ENCODE data around the gene ADAM19.

Gene ADAM19

GRCh38 chr5:157542282-157543000, 33.1 kb downstream of the ADAM19 start:
- no peak for DNase-seq (ENCODE audit: low spot score)

GRCh38 chr5:157541447-157542118, 34.0 kb downstream of the ADAM19 start:
- DNase-seq (ENCODE audit: low spot score), result peak; percentile 17

- peak; percentile 12 for DNase-seq (ENCODE audit: low spot score)
Measured at GRCh38 chr5:157540707-157541446, 34.7 kb downstream of the ADAM19 start.

DNA sequence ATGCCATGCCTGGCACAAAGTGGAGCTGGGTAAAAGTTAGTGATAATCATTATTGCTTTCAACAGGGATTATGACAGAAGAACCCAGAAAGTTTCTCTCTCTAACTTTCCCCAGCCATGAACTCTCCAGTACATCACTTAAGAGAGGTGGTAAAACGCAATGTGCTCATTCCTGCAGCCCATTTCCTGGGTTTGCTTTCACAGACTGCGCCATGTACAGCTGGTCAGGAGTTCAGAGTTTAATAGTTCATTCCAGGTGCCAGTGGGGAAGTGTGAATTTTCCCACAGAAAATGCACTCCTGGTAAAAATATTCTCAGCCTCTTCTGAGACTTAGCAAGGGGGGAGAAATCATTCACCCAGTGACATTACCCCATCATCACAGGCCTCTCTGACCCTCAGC, 35.5 kb downstream of the ADAM19 start:
- DNase-seq (ENCODE audit: low spot score), result no peak

- no peak for DNase-seq (ENCODE audit: low spot score)
Measured at GRCh38 chr5:157539503-157540022, 36.0 kb downstream of the ADAM19 start.

DNA sequence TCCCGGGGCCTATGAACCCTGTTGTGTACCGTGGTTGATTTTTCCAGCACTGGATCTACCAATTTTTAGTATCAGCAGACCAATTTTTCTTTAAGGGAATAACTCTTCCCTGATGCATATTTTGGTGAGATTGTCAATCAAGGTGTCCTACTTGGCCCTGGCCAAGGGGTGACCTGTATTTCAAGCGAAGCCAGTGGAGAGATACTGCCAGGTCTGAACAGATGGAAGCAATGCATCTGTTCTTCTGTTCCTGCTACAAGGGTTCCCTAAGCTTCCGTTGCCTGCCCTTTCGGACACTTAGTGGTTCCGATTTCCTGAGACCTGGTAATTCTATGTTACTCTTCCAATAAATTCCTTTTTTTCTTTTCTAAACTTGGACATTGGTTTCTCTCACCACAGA, 37.3 kb downstream of the ADAM19 start:
- no peak for DNase-seq (ENCODE audit: low spot score)

- DNase-seq (ENCODE audit: low spot score), result no peak
Measured at GRCh38 chr5:157535042-157535865, 40.3 kb downstream of the ADAM19 start.

- DNase-seq (ENCODE audit: low spot score), result no peak
Measured at GRCh38 chr5:157533011-157533481, 42.5 kb downstream of the ADAM19 start.

DNA sequence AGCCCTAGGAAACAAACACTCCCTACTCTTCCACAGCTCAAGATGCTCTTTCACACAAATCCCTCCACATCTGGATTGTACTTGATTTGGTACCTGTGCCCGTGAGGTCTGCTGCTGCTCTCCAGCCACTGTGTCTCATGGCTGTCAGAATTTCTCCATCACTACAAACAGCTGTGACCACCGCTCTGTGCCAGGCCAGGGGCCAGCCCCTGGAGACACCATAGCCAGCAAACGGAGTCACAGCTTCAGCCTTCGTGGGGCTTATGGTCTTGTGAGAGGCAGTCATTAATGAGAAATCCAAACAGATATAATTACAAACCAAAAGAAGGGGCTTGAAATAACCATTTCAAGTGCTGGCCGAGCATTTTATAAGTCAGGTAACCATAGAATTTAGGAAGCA, 43.6 kb downstream of the ADAM19 start:
- no peak for DNase-seq (ENCODE audit: low spot score)

- DNase-seq (ENCODE audit: low spot score), result no peak
Measured at GRCh38 chr5:157530226-157530972, 45.2 kb downstream of the ADAM19 start.

DNA sequence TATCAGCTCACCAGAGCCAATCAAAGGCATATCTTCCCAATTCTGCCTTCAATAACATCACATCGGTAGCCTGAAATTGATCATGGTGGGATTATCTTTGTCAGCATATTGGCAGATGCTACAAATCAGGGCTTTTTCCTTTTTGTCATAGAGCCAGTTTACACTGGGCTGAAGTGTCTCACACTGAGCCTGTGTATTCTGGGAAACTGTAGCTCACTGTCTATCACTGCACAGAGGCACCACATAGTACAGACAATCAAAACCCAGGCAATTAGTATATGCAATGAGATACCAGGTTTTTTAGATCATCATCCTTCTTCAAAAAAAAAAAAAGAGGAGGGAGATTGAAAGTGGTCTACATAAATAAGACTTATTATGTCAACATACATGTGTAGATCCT, 46.6 kb downstream of the ADAM19 start:
- DNase-seq (ENCODE audit: low spot score), result no peak

DNA sequence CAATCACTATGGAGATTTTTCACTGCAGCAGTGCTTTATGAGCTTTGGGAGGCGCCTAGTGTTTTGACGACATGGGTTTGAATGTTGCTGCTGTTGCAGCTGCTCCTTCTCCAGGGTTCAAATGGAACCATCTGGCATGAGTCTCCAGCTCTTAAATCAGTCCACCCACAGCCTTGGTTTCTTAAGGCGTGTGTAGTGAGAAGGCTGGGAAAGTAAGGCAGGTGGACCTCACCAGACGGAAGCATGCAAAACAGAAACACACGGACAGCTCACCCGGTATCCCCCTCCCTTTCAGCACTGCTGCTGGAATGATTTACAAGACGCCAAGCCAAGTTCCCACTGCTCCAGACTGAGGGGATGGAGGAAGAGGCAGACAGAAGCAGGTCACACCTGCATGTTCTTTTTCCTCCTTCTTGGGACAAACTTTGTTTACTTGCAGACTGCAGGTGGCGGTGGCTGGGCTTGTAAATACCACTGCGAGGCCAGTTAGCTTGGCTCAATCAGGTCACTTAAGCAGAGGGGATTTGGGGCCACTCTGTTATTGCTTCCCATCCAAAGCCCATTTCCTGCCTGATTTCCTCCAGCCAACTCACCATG, 47.4 kb downstream of the ADAM19 start:
- DNase-seq (ENCODE audit: low spot score), result no peak

DNA sequence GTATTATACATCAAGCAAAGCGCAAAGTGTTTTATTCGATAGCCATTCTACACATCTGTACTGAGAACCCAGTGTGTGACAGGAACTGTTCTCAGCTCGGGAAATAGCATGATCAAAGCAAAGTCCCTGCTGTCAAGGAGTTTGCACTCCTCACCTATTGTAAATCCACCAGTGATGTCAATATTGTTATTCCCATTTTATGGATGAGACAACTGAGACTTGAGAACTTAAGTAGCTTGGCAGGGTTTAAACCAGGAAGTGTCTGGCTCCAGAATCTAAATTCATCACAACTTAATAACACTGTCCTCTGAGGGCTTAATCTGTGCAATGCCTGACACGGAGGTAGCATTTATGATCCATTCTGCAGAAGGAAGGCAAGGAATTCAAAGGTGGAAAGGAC, 50.7 kb downstream of the ADAM19 start:
- DNase-seq (ENCODE audit: low spot score), result no peak

DNA sequence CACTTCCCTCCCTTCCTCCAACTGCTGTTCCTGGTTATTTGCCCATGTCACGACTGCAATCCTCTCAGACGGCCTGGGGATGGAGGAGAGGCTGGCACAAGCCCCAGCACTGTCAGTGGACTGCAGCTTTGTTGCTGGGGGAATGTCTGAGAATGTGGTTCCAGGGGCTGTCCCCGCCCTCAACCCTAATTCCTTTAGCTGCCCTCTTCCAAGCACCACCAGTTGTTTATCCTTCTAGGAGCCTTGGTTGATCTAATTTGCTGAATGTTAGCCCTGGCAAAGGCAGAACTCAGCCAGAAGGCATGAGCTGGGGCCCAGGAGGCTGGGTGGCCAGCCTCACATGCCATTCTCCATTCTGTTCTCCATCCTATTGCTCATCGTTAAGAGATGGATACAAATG, 51.6 kb downstream of the ADAM19 start:
- no peak for DNase-seq (ENCODE audit: low spot score)

DNA sequence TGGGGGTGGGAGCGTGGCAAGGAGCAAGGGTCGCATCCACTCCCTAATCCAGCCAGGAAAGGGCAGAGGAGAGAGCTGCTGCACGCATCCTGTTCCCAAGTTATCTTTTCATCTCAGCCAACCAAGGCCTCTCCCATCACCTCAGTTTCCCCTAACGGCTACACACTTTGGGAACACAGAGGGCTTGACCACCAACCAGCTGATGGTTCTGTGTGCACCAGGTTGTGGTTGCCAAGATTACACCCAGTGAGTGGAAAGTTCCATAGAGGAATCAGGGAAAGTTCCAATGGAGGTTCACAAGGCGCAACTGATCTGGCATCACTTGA, 53.9 kb downstream of the ADAM19 start:
- no peak for DNase-seq (ENCODE audit: low spot score)

DNA sequence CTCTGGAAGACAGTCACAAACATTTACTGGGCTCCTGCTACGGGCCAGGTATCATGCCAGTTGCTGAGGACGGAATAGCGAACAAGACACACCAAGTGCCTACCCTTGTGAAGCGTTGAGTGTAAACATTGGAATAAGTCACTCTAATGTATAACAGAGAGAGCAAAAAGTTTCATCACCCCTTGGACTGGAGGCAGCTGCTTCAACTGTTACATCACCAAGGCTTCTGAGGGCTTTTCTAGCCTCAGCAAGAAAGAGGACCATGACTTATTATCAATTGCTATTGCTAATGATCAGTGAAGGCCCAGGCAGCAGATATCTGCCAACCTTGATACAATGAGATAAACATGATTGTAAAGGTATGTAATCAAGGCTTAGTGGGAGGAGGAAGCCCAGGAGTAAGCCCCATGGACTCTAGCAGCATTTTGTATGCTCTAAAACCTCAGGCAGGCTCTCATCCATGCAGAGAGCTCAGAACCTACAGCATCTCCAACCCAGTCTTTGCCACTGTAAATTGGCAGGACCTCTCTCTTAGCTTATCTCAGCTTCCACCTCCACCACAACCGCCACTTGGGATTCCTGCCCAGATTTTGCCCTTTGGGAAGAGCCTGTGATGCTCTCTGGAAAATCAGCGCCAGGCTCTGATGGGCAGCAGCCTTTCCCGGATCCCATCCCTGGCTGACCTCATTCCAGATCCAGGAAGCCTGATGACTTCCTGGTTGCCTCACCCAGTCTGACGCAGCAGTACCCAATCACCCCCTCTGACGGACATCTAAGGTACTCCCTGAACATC, 54.5 kb downstream of the ADAM19 start:
- no peak for DNase-seq (ENCODE audit: low spot score)

DNA sequence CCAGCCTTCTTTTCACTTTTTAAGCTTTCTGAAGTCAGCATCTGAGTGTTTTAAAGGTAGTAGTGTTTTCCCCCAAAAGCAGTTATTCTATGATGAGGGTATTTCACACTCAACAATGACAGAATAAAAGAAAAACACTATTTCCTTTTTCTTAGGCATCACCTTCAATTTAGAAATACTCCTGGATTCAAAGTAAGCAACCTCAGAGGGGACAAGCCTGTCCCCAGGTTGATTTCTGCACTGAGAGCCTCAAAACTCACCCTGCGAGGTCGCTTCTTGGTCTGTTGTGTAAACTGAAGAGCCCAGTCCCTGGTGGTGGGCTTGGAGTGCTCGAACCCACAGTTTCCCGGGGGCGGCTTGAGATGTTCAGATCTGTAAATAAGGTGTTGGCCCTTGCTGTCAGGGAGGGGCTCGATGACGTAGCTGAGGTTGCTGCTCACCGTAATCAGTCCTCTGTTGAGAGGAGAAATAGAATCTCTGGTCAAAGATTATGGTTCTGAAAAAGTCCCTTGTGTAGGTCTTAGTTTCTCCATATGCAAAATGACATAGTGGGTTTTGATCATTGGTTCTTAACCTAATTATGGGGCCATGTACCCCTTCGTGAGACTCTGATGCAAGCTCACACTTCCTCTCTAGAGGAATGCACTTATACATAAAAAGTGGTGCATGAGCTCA, 55.9 kb downstream of the ADAM19 start:
- no peak for DNase-seq (ENCODE audit: low spot score)

DNA sequence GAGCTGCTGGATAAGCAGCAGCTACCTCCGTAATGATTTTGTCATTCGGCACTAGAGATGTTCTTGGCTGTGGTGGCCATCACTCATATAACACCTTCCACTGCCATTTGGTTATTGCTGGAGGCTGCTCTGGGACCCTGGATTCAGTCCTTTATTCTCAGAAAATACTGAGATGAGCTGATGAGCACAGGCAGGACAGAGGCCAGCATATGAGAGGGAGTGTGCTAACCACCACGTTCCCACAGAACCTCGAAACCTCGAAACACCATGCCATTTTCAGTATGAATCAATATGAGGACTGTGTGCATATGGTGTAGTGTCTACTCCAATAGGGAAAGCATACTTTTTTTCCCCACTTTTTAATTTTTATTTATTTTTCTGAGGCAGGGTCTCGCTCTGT, 56.6 kb downstream of the ADAM19 start:
- DNase-seq (ENCODE audit: low spot score), result no peak

Data from SK-N-DZ (cell line).